SKM-1 (cell line): ENCODE results near the gene GALNT3.
A peak's percentile ranks its signal among the peaks of the same experiment; 100 is the strongest.

Source experiments
- DNase-seq: peaks from one replicate; lab custom pipeline; 2025; ENCODE audit not compliant: unreplicated experiment; lab: John Stamatoyannopoulos, UW

Gene GALNT3

DNA sequence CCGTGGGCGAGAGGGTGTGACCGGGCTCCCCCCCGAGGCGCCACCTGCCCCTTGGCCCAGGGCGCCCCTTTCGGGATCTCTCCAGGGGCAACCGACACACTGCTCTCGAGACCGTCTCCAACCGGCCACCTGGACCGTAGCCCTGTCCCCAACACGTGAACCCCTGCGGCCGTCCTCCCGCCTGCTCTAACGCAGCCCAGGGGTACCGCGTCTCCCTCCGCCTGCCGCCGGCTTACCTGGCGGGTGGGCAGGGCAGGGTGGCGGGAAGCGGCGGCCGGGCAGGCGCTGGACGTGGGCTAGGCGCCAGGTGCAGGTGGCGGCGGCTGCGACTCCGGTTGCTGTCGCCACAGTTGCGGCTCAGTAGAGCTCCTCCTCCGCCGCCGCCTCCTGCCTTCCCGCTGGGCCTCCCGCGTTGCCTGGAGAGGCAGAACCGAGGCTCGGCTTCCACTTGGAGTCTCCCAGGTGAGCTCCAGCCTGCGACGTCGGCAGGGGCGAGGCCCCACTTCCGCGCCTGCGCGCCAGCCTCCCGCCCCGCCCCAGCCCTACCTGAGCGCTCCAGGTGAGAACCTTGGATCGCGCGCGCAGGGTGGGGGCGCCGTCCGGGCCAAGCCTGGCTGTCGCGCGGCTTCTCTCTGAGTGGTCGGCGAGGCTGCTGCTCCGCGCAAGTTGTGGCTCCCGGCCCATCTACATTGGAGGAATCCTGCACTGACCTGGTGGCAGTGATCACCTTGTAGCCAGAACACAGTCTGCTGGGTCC lies at the start of gene GALNT3:
TSS of gene GALNT3 (minus strand) at position 469 of the 757 bp plus-strand sequence. CDS start 23,547 bp downstream, outside the sequence.
- DNase-seq: no peak

DNA sequence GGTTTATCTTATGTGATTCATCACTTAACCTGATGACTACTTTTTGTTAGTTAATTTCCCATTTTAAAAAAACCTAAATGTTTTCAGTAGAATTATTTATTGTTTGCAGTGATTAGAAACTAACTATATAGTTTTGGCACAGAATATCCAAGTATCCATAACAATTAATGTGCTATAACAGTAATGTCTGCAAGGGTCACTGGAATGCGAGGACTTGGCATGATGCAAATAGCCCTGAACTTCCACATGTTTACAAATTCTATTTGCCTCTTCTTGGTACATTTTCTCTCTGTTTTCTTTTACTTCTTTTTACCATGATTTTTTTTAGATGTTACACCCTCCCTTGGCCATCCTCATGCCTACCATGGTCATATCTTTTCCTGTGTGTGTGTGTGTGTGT lies 49.3 kb upstream of the GALNT3 start:
- DNase-seq: peak; percentile 100

DNA sequence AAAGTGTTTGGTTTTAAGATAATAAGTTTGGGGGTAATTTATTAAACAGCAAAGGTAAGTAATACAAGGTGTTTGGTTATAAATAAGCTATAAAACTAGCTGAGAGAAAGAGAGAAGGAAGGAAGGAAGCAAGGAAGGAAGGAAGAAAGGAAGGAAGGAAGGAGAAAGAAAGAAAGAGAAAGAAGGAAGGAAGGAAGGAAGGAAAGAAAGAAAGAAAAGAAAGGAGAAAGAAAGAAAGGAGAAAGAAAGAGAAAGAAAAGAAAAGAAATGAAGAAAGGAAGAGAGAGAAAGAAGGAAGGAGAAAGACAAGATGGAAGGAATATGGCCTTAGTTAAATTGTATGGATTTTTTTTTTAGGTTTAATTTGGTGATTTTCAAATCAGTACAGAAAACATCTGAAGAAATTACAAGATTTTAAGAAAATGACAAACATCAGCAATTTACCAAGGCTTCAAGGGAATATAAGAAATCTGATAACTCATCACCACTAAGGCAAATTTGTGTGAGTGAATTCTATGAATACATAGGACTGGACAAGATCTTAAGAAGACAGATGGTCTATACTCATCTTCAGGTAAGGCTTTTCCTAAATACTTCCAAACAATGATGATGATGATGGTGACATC lies 46.4 kb upstream of the GALNT3 start:
- DNase-seq: no peak

DNA sequence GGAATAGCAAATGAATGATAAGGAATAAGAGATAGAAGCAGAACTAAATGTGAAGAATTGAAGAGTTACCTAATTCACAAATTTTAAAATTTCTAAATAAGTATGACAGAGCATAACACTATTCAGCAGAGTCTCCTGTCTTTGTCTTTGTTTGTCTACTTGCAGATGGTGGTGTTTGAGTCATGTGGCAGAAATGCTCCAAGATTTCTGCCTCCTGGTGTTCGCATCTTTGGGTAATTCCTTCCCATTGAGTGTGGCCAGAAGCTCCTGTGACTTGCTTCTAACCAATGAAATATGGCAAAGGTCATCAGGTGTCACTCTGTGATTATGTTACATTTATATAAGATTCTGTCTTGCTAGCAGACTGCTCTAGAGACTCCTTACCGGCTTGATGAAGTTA lies 45.6 kb upstream of the GALNT3 start:
- no peak for DNase-seq

DNA sequence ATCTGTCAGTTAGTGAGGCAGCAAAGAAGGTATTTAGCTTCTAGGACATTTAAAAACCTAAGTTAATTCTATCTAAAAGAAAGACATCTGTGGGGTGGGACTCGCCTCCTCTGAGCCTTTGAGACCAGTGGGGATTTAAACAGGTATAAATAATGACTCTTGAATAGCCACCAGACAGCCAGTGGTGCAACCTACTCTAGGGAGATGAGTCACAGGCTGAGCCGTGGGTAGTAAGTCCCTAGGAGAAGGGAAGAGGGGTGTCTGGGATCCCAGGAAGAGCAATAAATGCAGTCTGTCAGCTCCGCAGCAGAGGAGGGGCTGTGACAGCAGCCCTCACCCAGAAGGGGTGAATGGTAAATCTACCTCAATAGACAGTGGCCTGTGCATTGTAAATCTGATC lies 43.1 kb upstream of the GALNT3 start:
- no peak for DNase-seq

DNA sequence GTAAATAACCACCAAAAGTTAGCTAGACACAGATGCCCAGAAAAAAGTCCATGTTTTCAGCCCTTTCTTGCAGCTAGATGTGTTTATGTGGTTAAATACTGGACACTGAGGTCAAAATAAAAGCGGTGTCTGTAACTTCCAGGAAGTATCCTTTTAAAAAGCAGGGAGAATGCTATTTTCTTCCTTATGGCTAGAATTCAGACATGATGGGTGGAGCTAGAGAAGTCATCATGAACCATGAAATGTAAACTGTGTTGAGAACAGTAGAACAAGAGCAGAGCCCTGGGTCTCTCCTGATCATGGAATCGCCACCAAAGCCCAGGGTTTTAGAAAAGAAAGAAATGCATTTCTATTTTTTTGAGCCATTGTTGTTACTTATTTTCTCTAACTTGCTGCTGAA lies 41.3 kb upstream of the GALNT3 start:
- no peak for DNase-seq

DNA sequence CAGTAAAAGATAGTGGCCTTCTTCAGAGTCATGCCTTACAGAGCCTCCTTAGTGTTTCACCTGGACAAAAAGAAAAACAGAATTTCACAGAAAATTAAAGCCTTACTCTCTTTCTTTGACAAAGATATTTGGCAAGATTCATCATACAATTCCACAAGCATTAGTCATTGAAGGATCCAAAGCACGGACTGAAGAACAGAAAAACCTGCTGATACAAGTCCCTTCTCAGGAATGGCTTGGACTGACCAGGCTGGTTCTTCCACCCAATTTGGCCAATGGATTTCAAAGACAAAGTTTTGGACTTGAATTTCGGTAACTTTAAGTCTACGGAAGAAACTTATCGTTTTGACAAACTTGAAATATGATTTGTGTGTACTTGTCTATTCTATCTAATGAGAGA lies 39.1 kb upstream of the GALNT3 start:
- no peak for DNase-seq

DNA sequence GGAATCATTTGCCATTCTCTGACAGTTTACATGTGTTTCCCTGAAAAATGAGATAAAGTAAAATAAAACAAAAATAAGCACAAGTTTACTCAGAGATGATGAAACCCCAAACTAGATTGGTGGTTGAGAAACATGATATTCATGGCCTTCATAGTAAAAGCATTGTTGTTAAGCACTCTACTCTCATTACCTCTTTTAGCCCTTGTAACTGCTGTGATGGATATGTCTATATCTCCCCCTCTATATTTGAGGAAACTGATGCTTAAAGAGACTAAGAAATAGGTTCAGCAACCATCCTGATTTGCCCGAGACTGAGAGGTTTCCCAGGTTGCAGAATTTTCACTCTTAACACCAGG lies 33.9 kb upstream of the GALNT3 start:
- no peak for DNase-seq

DNA sequence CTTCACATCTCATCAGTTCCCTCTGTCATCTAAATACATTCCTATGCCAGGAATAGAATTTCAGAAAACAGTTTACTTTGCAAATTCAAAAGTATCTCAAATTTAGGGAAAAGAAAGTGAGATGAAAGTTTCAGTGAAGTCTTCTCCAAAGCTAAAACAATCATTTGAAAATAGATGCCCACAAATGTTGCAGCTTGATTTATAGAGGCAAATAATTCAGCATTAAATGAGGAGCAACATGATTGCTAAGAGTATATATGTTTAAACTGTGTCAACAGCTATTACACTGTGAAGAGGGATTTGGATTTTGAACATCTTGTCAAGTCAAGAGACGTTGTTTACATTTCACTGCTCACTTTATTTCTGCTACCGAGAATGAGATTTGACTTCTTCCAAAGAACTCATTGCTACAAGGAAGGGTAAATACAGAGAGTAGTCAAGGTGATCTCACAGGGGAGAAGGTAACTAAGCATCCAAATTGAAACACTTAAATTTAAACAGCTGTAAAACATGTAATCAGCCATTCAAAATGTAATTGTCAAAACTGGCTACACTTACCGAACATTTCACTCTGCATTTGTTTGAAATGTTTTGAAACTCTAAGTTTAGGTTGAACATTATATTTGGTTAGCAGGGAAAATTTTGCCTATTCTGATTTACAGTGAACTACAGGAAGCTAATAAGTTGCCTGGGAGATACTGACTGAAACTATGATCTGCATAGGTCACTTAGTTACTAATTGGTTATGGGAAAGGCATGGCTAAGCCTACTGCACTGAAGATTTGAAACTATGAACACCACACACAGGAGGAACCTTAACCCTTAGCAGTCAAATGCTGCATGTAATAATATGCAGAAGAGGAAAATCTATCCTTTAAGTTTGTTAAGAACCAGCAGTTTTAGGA lies 33.2 kb upstream of the GALNT3 start:
- DNase-seq: no peak

DNA sequence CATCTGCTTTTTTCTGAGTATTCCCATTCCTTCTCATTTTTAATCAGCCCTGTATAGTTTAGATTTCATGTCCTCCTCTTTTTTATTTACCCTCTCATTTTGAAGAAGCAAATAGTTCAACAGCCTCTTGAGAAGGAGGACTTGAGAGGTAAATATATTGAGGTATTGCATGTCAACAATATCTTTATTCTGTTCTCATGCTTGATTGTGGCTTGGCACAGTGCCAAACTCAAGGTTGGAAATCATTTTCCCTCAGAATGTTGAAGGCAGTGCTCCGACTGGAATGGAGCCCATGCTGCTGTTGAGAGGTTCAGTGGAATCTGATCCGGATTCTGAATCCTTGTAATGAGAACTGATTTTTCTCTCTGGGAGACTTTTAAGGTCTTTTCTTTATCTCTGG lies 31.0 kb upstream of the GALNT3 start:
- DNase-seq: no peak

DNA sequence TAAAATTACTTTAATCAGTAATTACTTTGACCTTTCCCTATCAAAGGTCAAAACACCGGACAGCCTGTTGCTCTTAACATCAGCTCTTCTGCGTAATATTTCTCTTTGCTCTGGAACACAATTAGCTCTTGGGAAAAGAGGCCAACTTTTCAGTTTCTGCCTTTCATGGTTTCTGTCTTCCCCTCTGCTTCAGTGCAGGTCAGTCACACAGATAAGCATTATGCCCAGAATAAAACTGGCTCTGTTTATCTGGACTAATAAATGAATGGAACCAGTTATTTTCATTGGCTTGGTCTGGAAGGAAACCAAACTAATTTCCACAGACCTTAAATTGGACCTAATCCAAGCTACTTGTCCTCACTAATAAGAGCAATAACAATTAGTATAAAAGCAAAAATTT lies 26.2 kb upstream of the GALNT3 start:
- DNase-seq: no peak

DNA sequence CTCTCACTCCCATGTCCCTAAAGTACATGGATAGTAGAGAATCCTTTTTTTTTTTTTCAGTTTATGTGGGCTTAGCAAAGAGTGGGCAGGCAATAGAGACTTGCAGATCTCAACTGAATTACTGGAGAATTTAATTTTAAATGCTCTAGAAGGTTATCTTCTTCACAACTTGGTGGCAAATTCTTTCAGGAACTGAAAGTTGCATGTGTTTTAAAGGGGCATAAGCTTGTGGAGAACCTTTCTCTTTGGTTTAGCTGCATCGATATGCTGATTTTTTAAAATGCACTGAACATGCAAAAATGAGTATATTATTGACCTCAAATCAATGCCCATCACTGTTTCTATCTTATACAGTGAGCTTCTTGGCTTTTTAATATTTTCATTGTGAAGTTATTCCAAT lies 24.9 kb upstream of the GALNT3 start:
- no peak for DNase-seq

DNA sequence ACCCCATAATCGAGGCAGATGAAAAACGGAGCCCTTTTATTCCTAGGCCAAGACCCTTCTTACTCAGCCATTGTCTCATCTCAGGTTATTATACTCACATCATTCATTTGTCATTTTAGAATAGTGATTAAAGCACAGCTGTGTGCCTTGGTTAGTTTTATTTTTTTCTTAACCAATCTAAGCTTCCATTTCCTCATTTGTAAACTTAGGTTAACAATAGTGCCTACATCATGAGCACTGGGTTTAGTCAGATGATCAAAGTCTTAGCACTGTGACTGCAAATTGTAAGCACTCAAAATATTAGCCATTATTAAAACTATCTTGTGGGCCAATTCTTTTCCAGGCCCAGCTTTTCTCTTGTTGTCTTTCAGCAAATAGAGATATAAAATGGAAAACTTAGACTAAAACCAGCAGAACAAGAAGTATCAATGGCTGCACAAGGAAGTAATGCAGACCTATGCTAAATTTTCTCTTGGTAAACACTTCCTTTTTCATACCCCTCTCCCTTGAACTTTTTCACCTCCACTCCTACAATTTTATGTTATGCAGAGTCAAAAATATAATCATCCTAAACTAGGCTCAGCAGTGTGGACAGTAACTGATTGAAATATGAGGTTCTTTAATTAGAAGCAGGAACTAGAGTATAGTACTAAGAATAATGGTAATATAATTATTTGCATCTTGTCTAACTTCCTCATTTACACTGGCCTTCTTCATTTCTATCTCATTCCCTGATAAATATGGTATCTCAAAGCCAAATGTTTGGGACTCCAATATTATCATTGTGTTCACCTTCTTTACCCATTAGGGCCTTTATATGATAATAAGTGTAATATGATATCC lies 21.5 kb upstream of the GALNT3 start:
- DNase-seq: no peak

DNA sequence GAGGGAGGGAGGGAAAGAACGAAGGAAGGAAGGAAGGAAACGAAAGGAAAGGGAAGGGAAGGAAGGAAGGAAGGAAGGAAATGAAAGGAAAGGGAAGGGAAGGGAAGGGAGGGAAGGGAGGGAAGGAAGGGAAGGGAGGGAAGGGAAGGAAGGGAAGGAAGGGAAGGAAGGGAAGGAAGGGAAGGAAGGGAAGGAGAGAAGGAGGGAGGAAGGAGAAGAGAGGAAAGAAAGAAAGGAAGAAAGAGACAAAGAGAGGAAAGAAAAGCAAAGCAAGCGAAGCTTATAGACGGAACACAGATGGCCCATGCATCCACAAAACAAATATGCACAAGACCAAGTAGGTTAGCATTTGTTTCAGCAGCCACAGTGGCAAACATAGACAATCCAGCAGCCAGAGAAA lies 20.4 kb upstream of the GALNT3 start:
- no peak for DNase-seq

DNA sequence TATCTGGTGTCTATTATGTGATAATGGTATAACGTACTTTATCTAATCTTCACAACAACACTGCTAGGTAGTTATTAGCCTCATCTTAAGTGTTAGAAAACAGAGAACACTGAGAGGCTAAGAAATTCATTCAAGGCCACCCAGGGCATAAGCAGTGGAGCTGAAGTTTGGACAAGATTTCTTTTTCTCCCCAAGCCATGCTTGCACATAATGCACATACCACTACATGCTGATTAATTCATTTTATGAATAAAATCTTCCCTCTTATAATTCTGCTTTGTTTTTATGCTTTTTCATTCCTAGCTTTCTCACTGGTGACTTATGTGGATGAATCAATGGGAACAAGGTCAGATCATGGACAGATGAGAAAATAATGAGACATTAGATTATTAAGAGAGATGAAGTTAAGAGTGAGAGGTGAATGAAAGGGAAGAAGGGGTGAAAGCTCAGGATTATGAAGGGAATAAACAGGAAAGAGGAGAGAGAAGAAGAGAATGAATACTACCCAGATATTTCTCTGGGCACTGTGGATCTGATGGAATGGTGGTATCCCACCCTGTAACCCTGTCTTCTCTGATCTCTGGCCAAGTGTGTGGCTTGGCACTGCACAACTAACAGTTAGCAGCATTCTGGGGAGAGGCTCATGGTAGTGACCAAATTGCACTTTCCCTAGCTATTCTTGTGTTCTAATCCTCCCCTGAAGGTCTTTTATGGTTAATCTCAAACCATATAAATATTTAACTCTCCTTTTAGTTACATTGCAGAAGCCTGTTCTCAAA lies 17.7 kb upstream of the GALNT3 start:
- no peak for DNase-seq

DNA sequence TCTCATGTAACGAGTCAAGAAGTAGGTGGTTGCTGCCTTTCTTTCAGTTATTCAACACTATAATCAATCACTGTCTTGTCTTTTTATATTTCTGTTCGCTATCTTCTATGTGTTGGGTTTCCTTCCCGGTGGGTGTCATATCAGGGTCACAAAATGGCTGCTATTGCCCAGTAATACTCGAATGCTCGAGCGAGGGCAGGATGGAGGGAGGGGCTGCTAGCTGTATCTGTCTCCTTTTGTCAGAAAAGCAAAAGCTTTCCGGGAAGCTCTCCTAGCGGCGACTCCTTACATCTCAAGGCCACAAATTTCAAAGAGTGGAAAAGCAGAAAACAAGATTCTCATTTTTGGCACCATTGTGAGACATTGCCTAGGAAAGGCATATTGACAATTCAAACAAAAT lies 16.4 kb upstream of the GALNT3 start:
- no peak for DNase-seq

DNA sequence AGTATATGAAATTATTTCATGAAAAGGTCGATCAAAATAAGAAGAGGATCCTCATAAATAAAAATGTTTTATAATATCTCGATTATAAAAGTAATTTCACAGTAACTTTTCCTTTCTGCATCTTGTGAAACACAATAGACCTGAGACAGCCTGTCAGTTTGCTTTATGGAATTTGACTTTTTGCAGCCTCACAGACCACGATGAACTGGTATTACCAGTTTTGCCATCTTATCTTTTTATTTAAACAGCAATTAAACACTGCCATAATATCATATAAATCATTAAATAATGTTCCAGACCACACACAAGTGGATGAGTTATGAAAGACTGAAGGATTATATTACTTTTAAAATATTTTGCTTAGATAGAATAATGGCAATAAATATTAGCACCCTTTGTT lies 10.7 kb upstream of the GALNT3 start:
- DNase-seq: no peak

DNA sequence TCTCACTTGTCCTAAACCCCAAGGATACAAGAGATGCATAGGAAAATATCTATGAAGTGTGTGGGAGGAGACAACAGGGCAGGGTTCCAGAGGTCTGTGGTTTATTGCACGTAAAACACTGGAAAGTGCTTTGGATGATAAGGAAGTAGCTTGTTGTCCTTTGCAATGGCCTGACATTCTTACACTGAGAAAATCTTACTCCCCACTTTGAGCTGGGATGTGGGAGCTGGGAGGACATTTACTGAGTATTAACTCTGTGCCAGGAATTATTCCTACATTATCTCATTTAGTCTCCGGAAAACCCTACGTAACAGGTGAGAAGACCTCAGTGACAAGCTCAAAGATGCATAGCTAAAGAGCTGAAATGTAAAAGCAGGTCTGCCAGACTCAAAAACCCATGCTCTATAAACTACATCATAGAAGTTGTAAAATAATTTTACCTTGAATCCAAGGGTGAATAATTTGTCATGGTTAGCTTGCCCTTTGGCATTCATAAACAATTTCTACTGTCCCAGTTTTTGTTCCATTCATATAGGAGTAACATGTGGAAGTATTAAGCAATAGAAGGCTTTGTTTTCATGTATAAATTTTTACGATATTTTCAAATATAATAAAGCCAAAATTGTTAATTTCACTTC lies 9.2 kb upstream of the GALNT3 start:
- no peak for DNase-seq

DNA sequence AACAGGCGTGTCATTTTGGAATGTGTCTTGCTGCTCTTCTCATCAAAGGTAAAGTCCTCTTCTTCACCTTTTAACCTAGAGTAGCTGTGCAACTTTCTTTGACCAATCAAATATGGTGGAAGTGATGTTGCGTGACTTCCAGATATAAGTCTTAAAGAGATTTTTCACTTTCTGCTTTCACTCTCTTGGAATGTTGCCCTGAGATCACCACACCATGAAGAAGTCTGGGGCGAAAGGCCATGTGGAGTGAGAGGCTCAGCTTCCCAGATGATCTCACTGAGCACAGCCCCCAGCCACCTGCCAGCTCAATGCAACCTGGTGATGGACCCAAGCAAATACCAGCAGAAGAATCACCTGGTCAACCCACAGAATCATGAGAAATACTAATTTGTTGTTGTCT lies 7.1 kb upstream of the GALNT3 start:
- DNase-seq: no peak
